Mesenteric fat pad (tissue), 1 donor: Measurements from ENCODE around the gene FBXO7. TPM values are rescaled to one million over a fixed set of nuclear protein-coding genes. Genes with fewer than 3 reads are reported as not detected.
A peak's percentile ranks its signal among the peaks of the same experiment; 100 is the strongest.
"Not testable (repeated sequence)": the region's sequence is repeated elsewhere in the genome, so short reads cannot be mapped to it uniquely, and the experiment has no call there.

Experiments
- DNase-seq: peaks from one replicate; pipeline ENCODE4 v3.0.0-alpha.2; 2020; ENCODE audit warnings: low spot score
- long read RNA-seq: library from polyadenylated mRNA; unstranded; transcript quantifications from one replicate; pipeline ENCODE4 v2.0.0, GENCODE V29; 2020
- total RNA-seq: library from RNA; stranded (reverse); fragmentation: NEBNext Ultra II Directional; extraction: Animal tissue kit (Norgen Biotek cat#: 25700); gene quantifications from one replicate; pipeline ENCODE4 v1.2.1, GENCODE V29; 2021
- donor health status: DM: yes; HTN: yes; CAD: no.

The FBXO7 gene
- total RNA-seq, result 73.3 TPM
- long read RNA-seq, transcript FBXO7-202 (9 exons, 1,888 nt), result minor isoform, 51 of 432 reads
- long read RNA-seq, transcript FBXO7-204 (9 exons, 1,921 nt), result minor isoform, 89 of 432 reads
- long read RNA-seq, transcript FBXO7-203 (8 exons, 1,900 nt), result minor isoform, 16 of 432 reads
- long read RNA-seq, transcript FBXO7-201 (9 exons, 2,195 nt), result major isoform, 238 of 432 reads
- long read RNA-seq, partial matches to known transcripts, result 8 of 432 reads
- long read RNA-seq, other reads (novel, unspliced or antisense), result 14 of 432 reads

- peak; percentile 98 for DNase-seq
Observed at GRCh38 chr22:32474635-32475467, at the start of gene FBXO7. FBXO7 (plus strand) TSS chr22:32474811; CDS start chr22:32475003, 192 bp downstream.

GRCh38 chr22:32426881-32427280 lies 47.7 kb upstream of the FBXO7 start:
- DNase-seq, result no peak

GRCh38 chr22:32430352-32430751 lies 44.3 kb upstream of the FBXO7 start:
- no peak for DNase-seq

GRCh38 chr22:32444068-32444467 lies 30.5 kb upstream of the FBXO7 start:
- no peak for DNase-seq

GRCh38 chr22:32446321-32446720 lies 28.3 kb upstream of the FBXO7 start:
- no peak for DNase-seq

- no peak for DNase-seq
Observed at GRCh38 chr22:32448980-32449379, 25.6 kb upstream of the FBXO7 start.

GRCh38 chr22:32457031-32457430 lies 17.6 kb upstream of the FBXO7 start:
- DNase-seq, result no peak

GRCh38 chr22:32462452-32462851 lies 12.2 kb upstream of the FBXO7 start:
- no peak for DNase-seq

- no peak for DNase-seq
Observed at GRCh38 chr22:32465661-32466060, 8.9 kb upstream of the FBXO7 start.

GRCh38 chr22:32466496-32466895 lies 8.1 kb upstream of the FBXO7 start:
- DNase-seq, result no peak

- DNase-seq, result no peak
Observed at GRCh38 chr22:32469799-32470212, 4.8 kb upstream of the FBXO7 start.

- no peak for DNase-seq
Observed at GRCh38 chr22:32473388-32473952, 1.1 kb upstream of the FBXO7 start.

- no peak for DNase-seq
Observed at GRCh38 chr22:32475468-32476010, 928 bp downstream of the FBXO7 start.

- no peak for DNase-seq
Observed at GRCh38 chr22:32476281-32477195, 1.9 kb downstream of the FBXO7 start.

- no peak for DNase-seq
Observed at GRCh38 chr22:32477596-32477995, 3.0 kb downstream of the FBXO7 start.

- DNase-seq, result not testable (repeated sequence)
Observed at GRCh38 chr22:32478552-32478951, 3.9 kb downstream of the FBXO7 start.

- DNase-seq, result no peak
Observed at GRCh38 chr22:32478994-32479393, 4.4 kb downstream of the FBXO7 start.

GRCh38 chr22:32480238-32480637 lies 5.6 kb downstream of the FBXO7 start:
- no peak for DNase-seq

GRCh38 chr22:32482708-32483107 lies 8.1 kb downstream of the FBXO7 start:
- no peak for DNase-seq

- no peak for DNase-seq
Observed at GRCh38 chr22:32486656-32487390, 12.2 kb downstream of the FBXO7 start.
